ENCODE measurements around the gene TEX14. TPM values are rescaled to one million over a fixed set of nuclear protein-coding genes. Genes with fewer than 3 reads are reported as not detected.

Gene TEX14
- total and polyA plus RNA-seq, 2 donors (not counting 3 experiments of a cell fraction or from before 2014, with no cell fraction given): 0.10 TPM; not detected in 1

- BruUV-seq (replicated peaks): no TSS peak
- Histone ChIP-seq H3K9me3 (replicated peaks; ENCODE audit: control insufficient read depth, insufficient read depth, low read length) (no peaks in the 10 kb centered on the region), H2AFZ (ENCODE audit: low read depth, low read length) (no peak overlapping the region), H3K27ac (ENCODE audit: insufficient read depth, low read depth, low read length) (no peak overlapping the region), H3K4me2 (ENCODE audit: insufficient read depth, low read length) (no peak overlapping the region), H3K79me2 (ENCODE audit: control insufficient read depth, insufficient read depth, low read length) (no peaks in the 10 kb centered on the region), H3K27me3 (ENCODE audit: control insufficient read depth in 2 of 2, insufficient read depth in 2 of 2, low read length in 2 of 2) (peaks cover 0 to 1% of the 10 kb centered on the region in 2 experiments), H3K9ac (replicated peaks; ENCODE audit: extremely low read depth, insufficient read depth, low read length) (no peak overlapping the region), H4K20me1 (replicated peaks; ENCODE audit: control insufficient read depth, extremely low read depth, insufficient read depth, low read length) (no peaks in the 10 kb centered on the region), H3K36me3 (ENCODE audit: control insufficient read depth in 2 of 2, extremely low read depth in 1 of 2, insufficient read depth in 2 of 2, low read length in 2 of 2) (no peaks in the 10 kb centered on the region), H3K4me1 (ENCODE audit: control insufficient read depth, extremely low read depth, insufficient read depth, low read length) (no peaks in the 10 kb centered on the region), H3K9me1 (replicated peaks; ENCODE audit: control insufficient read depth, extremely low read depth, insufficient read depth, low read length) (no peaks in the 10 kb centered on the region), H3K4me3 (replicated peaks in 1 of 3; ENCODE audit: insufficient read depth in 1 of 3, low read depth in 1 of 3, low read length in 3 of 3) (no peak overlapping the region)
- dilution Hi-C loops (cut with MboI; ENCODE audit: extremely low pct_ligation_motif_present, low sequenced_read_pairs) (no loop called here), intact Hi-C loops (cut with micrococcal nuclease) (no loop called here)
- ChIA-PET POLR2A (no interaction called here), CTCF (interaction anchor here (1.2 to 1.6 kb wide), 2 partner anchors 41 to 106 kb away, joined by 3 to 5 read pairs; no protein-coding TSS in a partner anchor)
- FAIRE-seq (no peak), DNase-seq (ENCODE audit: low read depth, low spot score) (no peak)
- TF ChIP-seq JUN (IDR thresholded peaks at IDR 0.05; ENCODE audit: borderline replicate concordance, insufficient read depth, insufficient read length, low read depth) (no peak), GATA2 (IDR thresholded peaks at IDR 0.05; ENCODE audit: insufficient read depth, insufficient read length, low read depth, low read length) (no peak), EZH2 (IDR thresholded peaks at IDR 0.05; ENCODE audit: borderline replicate concordance, low read depth, low read length, severe bottlenecking) (no peak), POLR2AphosphoS5 (IDR thresholded peaks at IDR 0.05; ENCODE audit: insufficient read depth, low read depth, low read length) (no peak), FOS (IDR thresholded peaks at IDR 0.05; ENCODE audit: borderline replicate concordance, insufficient read depth, low read length) (no peak)
These were observed 67.1 kb downstream of the TEX14 start for GRCh38 chr17:58624751-58625150.

GRCh38 chr17:58621174-58621573 is 70.7 kb downstream of the TEX14 start:
- no peak overlapping the region for H3K27ac ChIP-seq (ENCODE audit: insufficient read depth, low read depth, low read length)
- intact Hi-C loops (cut with micrococcal nuclease) (no loop called here), dilution Hi-C loops (cut with MboI; ENCODE audit: extremely low pct_ligation_motif_present, low sequenced_read_pairs) (no loop called here)
- CTCF ChIA-PET: no interaction called here
- POLR2A ChIA-PET: no interaction called here
- no peaks in the 10 kb centered on the region for H3K9me1 ChIP-seq (replicated peaks; ENCODE audit: control insufficient read depth, extremely low read depth, insufficient read depth, low read length)
- BruUV-seq (replicated peaks): no TSS peak
- H3K9me3 ChIP-seq (replicated peaks; ENCODE audit: control insufficient read depth, insufficient read depth, low read length): no peaks in the 10 kb centered on the region
- no peak overlapping the region for H3K9ac ChIP-seq (replicated peaks; ENCODE audit: extremely low read depth, insufficient read depth, low read length)
- peaks cover 0 to 1% of the 10 kb centered on the region in 2 experiments for H3K27me3 ChIP-seq (ENCODE audit: control insufficient read depth in 2 of 2, insufficient read depth in 2 of 2, low read length in 2 of 2)
- H3K36me3 ChIP-seq (ENCODE audit: control insufficient read depth in 2 of 2, extremely low read depth in 1 of 2, insufficient read depth in 2 of 2, low read length in 2 of 2): no peaks in the 10 kb centered on the region
- no peaks in the 10 kb centered on the region for H3K4me1 ChIP-seq (ENCODE audit: control insufficient read depth, extremely low read depth, insufficient read depth, low read length)
- H3K79me2 ChIP-seq (ENCODE audit: control insufficient read depth, insufficient read depth, low read length): no peaks in the 10 kb centered on the region
- H3K4me2 ChIP-seq (ENCODE audit: insufficient read depth, low read length): no peak overlapping the region
- H2AFZ ChIP-seq (ENCODE audit: low read depth, low read length): no peak overlapping the region
- no peak overlapping the region for H3K4me3 ChIP-seq (replicated peaks in 1 of 3; ENCODE audit: insufficient read depth in 1 of 3, low read depth in 1 of 3, low read length in 3 of 3)
- DNase-seq (ENCODE audit: low read depth, low spot score) (no peak), FAIRE-seq (no peak)
- no peaks in the 10 kb centered on the region for H4K20me1 ChIP-seq (replicated peaks; ENCODE audit: control insufficient read depth, extremely low read depth, insufficient read depth, low read length)
- TF ChIP-seq MAX (IDR thresholded peaks at IDR 0.05; ENCODE audit: insufficient read depth, insufficient read length): no peak
- TF ChIP-seq CTCF (IDR thresholded peaks at IDR 0.05; ENCODE audit: extremely low read depth in 1 of 2, insufficient read depth in 1 of 2, low read depth in 1 of 2, low read length in 2 of 2): no peak
- TF ChIP-seq MYC (IDR thresholded peaks at IDR 0.05; ENCODE audit: low read depth, low read length): no peak
- no peak for TF ChIP-seq FOS (IDR thresholded peaks at IDR 0.05; ENCODE audit: borderline replicate concordance, insufficient read depth, low read length)
- TF ChIP-seq EZH2 (IDR thresholded peaks at IDR 0.05; ENCODE audit: borderline replicate concordance, low read depth, low read length, severe bottlenecking): no peak
- TF ChIP-seq POLR2A (IDR thresholded peaks at IDR 0.05; ENCODE audit: low read depth, low read length): no peak
- no peak for TF ChIP-seq JUN (IDR thresholded peaks at IDR 0.05; ENCODE audit: borderline replicate concordance, insufficient read depth, insufficient read length, low read depth)
- no peak for TF ChIP-seq POLR2AphosphoS5 (IDR thresholded peaks at IDR 0.05; ENCODE audit: insufficient read depth, low read depth, low read length)
- TF ChIP-seq GATA2 (IDR thresholded peaks at IDR 0.05; ENCODE audit: insufficient read depth, insufficient read length, low read depth, low read length): no peak

Data from endothelial cell of umbilical vein (primary cell).